Fibroblast of the aortic adventitia (primary cell): ENCODE data around the gene C22orf39. TPM values are rescaled to one million over a fixed set of nuclear protein-coding genes. Genes with fewer than 3 reads are reported as not detected.

Experiments
- DNase-seq: peaks from one replicate; pipeline ENCODE4 v3.0.0-alpha.2; 2010; ENCODE audit warnings: low read depth
- H3K4me3 ChIP-seq: 2 replicates; pipeline ENCODE4 v1.5.1; 2011; ENCODE audit warnings: low read depth, mild to moderate bottlenecking, control low read depth, low read length, moderate library complexity
- CTCF ChIP-seq: IDR thresholded peaks from 2 replicates; pipeline ENCODE4 v1.5.1; 2011; ENCODE audit warnings: mild to moderate bottlenecking, low read length, control low read depth, inconsistent platforms; ENCODE audit not compliant: insufficient read depth
- total RNA-seq: library from RNA; depleted of rRNA; stranded (reverse); fragments of >200 nt; gene quantifications from 2 replicates; pipeline ENCODE4 v1.2.3, GENCODE V29; 2012; ENCODE audit warnings: low replicate concordance

The C22orf39 gene
- total RNA-seq, 1 donor = 10.5 TPM

- TF ChIP-seq CTCF = no peak
- no peak for DNase-seq
- H3K4me3 ChIP-seq = no peak overlapping the region
Measured at GRCh38 chr22:19466848-19467752, 19.6 kb upstream of the C22orf39 start.

GRCh38 chr22:19466126-19466716 lies 18.7 kb upstream of the C22orf39 start:
- DNase-seq = no peak
- H3K4me3 ChIP-seq = no peak overlapping the region
- no peak for TF ChIP-seq CTCF

- TF ChIP-seq CTCF = no peak
- H3K4me3 ChIP-seq = no peak overlapping the region
- no peak for DNase-seq
Measured at GRCh38 chr22:19464975-19465374, 17.5 kb upstream of the C22orf39 start.

- TF ChIP-seq CTCF = no peak
- no peak for DNase-seq
- no peak overlapping the region for H3K4me3 ChIP-seq
Measured at GRCh38 chr22:19464546-19464945, 17.0 kb upstream of the C22orf39 start.

- no peak overlapping the region for H3K4me3 ChIP-seq
- DNase-seq = peak; percentile 64
- no peak for TF ChIP-seq CTCF
Measured at GRCh38 chr22:19463491-19464469, 16.3 kb upstream of the C22orf39 start.

GRCh38 chr22:19463008-19463407 lies 15.5 kb upstream of the C22orf39 start:
- no peak for TF ChIP-seq CTCF
- DNase-seq = no peak
- H3K4me3 ChIP-seq = no peak overlapping the region
